ENCODE data around the gene SPATA12.

SPATA12 gene

DNA sequence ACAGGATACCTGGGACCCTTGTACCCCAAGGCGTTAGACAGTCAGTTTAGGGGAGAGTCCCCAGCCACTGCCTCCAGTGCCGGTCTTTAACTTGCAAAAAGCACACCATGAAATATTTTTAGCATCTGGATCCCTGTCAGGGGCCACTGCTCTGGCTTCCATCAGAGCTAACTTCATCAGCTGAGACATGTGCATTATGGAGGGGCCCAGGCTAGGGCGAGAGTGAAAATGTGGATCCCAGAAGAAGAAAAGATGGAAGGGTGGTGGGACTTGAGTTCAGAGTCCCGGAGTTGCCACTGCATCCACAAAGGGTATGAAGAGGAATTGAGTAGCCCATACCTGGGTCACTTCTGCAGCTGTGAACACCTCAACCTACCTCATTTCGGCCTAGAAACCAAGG is 23.5 kb upstream of the SPATA12 start:
- no peak for DNase-seq (ENCODE audit: low read depth)
- H3K4me3 ChIP-seq (ENCODE audit: low read depth, low read length), result no peak overlapping the region
- TF ChIP-seq, protein P1, sequence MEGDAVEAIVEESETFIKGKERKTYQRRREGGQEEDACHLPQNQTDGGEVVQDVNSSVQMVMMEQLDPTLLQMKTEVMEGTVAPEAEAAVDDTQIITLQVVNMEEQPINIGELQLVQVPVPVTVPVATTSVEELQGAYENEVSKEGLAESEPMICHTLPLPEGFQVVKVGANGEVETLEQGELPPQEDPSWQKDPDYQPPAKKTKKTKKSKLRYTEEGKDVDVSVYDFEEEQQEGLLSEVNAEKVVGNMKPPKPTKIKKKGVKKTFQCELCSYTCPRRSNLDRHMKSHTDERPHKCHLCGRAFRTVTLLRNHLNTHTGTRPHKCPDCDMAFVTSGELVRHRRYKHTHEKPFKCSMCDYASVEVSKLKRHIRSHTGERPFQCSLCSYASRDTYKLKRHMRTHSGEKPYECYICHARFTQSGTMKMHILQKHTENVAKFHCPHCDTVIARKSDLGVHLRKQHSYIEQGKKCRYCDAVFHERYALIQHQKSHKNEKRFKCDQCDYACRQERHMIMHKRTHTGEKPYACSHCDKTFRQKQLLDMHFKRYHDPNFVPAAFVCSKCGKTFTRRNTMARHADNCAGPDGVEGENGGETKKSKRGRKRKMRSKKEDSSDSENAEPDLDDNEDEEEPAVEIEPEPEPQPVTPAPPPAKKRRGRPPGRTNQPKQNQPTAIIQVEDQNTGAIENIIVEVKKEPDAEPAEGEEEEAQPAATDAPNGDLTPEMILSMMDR (IDR thresholded peaks at IDR 0.05; ENCODE audit: low read depth, low read length, missing control alignments), result no peak

DNA sequence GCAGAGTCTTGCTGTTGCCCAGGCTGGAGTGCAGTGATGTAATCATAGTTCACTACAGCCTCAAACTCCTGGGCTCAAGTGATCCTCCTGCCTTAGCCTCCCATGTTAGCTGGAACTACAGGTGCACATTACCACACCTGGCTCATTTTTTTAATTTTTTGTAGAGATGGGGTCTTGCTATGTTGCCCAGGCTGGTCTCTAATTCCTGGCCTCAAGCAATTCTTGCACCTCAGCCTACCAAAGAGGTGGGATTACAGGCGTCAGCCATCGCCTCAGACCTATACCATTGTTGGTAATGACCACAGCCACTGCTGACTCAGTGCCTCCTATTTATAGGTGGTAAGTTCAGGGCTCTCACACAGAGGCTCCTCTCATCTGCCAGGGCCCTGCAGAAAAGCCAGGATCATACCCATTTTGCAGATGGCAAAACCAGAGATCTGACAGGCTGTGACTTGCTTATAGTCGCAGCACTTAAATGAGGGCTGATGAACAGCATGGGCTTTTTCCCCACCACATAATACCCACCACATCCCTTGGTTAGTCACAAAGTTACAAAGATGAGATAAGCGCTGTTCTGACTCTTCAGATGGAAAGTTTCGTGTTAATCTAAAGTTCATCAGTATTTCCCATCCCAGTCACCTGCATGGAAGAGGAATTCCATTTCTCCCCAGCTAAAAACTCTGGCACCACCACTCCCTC is 21.8 kb upstream of the SPATA12 start:
- TF ChIP-seq, protein P1 (IDR thresholded peaks at IDR 0.05; ENCODE audit: low read depth, low read length, missing control alignments), result no peak
- H3K4me3 ChIP-seq (ENCODE audit: low read depth, low read length), result no peak overlapping the region
- no peak for DNase-seq (ENCODE audit: low read depth)

DNA sequence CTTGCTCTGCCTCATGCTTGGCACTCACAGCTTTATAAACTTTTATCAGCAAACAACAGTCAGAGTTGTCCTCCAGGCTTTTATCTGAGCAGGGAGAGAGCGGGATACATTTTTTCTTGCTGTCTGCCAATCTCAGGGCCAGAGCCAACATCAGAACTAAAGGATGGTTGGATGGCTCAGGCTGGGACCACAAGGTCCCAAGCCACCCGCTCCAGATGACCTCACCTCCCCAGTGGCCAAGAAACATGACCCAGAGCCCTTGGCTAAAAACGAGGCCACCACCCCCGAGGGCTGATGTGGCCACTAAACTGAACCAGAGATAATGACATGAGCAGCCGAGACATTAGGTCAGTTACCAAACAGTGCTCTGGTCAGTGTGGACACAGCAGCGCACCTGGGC is 18.8 kb upstream of the SPATA12 start:
- no peak overlapping the region for H3K4me3 ChIP-seq (ENCODE audit: low read depth, low read length)
- TF ChIP-seq, protein P1 (IDR thresholded peaks at IDR 0.05; ENCODE audit: low read depth, low read length, missing control alignments), result no peak
- DNase-seq (ENCODE audit: low read depth), result no peak

DNA sequence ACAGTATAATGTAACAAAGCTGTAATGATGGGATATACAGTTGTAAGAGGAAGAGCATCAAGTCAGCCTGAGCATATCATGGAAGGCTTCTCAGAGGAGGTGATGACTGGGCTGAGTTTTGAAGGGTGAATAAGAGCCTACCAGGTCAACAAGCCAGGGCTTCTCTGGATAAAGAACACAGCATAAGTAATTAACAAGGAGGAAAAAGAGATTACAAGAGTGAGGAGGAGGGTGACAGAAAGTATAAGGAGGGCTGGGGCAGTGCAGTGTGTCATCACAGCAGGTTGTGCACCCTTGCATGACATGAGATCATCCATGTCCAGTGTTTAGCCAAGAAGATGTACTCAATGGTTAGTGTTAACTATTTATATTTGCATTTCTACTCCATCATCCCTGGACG is 16.9 kb upstream of the SPATA12 start:
- TF ChIP-seq, protein P1 (IDR thresholded peaks at IDR 0.05; ENCODE audit: low read depth, low read length, missing control alignments), result no peak
- no peak for DNase-seq (ENCODE audit: low read depth)

DNA sequence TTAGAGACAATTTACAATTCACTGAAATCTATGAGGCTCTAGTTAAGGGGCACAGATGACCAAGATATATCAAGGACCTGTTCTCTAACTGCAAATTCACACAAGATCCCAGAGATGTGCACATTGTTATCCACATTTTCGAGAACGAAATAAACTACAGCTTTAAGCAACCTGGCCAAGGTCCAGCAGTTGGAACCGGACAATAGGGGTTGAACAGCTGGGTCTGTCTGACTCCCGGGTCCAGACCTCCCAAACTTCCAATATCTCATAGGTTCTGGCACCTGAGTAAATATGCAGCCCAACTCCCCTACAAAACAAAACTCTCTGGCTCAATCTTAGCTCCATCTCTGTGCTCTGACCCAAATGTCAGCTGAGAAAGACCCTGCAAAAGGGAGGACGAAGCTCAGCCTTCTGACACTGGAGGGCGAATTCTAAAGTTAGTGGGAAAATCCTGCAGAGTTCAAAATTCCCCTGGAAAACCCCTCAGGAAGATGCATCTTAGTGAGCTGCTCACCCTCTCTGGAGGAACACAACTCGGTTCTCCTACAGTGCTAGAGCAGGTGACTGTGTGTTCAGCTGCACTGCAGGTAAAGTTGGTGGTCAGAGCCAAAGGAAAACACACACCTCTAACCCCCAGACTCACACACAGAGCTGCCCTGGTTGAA is 14.2 kb upstream of the SPATA12 start:
- TF ChIP-seq, protein P1 (IDR thresholded peaks at IDR 0.05; ENCODE audit: low read depth, low read length, missing control alignments), result no peak
- H3K4me3 ChIP-seq (ENCODE audit: low read depth, low read length), result no peak overlapping the region
- DNase-seq (ENCODE audit: low read depth), result no peak

More for the DNA sequence above, 16.9 kb upstream of the SPATA12 start:
- H3K4me3 ChIP-seq (ENCODE audit: low read depth, low read length), result no peak overlapping the region

DNA sequence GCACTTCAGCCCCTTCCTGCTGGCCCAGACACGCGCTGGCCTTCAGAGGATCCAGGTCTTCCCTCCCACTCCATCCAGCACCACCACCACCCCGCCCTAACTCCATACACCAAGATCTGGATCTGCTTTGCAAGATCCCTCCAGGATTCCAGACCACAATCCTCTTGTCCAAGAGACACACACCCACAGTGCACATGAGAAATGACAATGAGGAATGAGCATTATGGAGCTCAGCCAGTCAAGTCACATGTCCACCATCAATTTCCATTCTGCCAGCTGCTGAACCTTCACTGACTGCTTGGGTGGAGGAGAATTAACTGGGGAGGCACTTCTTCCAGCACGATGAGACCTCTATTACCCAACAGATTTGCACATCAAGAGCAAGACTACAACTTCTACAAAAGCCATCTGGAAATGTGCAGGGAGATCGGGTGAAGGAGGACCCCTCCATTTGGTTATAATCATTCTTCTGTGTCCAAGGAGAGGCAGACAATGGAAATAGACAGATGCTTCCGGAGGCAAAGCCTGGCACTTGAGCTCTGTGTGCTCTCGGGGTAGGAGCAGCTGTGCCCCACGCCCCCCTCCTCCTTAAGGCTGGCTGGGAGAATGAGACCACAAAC is 12.3 kb upstream of the SPATA12 start:
- no peak for DNase-seq (ENCODE audit: low read depth)
- no peak overlapping the region for H3K4me3 ChIP-seq (ENCODE audit: low read depth, low read length)
- TF ChIP-seq, protein P1 (IDR thresholded peaks at IDR 0.05; ENCODE audit: low read depth, low read length, missing control alignments), result no peak
